PC-9 (cell line): Measurements from ENCODE around the gene CETP. TPM values are rescaled to one million over a fixed set of nuclear protein-coding genes. Genes with fewer than 3 reads are reported as not detected.

ENCODE experiments used
- BruUV-seq: library from RNA; stranded (reverse); fragments of 400-500 nt; replicated peaks from 2 replicates; lab custom pipeline; 2021; lab: Mats Ljungman, UMichigan
- CTCF ChIA-PET: fragments of 300-600 bp; sonication (Branson Sonifier 250); formaldehyde crosslinking; loops from one replicate; lab custom pipeline; 2022; ENCODE audit warnings: antibody characterized with exemption; lab: Charles Lee
- POLR2A ChIA-PET: fragments of 300-600 bp; sonication (Branson Sonifier 250); formaldehyde crosslinking; loops from one replicate; lab custom pipeline; 2022; ENCODE audit warnings: antibody characterized with exemption; ENCODE audit not compliant: unreplicated experiment; lab: Charles Lee
- DNase-seq, 2 experiments: peaks; one replicate each; pipeline versions ENCODE4 v3.0.0 to v3.0.0-alpha.2; 2015 to 2022; ENCODE audit warnings: mixed read lengths in 1 of 2
- H2AFZ ChIP-seq: fragments of 200-600 bp; sonication (generic); 2 replicates; pipeline ENCODE4 v1.8.1; 2017; ENCODE audit warnings: antibody characterized with exemption
- H3F3A ChIP-seq: fragments of 200-600 bp; sonication (generic); 2 replicates; pipeline ENCODE4 v1.8.1; 2017; ENCODE audit warnings: antibody characterized with exemption, mild to moderate bottlenecking, low read depth; ENCODE audit not compliant: insufficient read depth
- H3K27ac ChIP-seq: fragments of 200-600 bp; sonication (generic); 2 replicates; pipeline ENCODE4 v1.6.1; 2016; ENCODE audit warnings: mixed run types
- H3K27me3 ChIP-seq: fragments of 200-600 bp; sonication (generic); 2 replicates; pipeline ENCODE4 v1.6.1; 2016; ENCODE audit warnings: low read depth, mixed run types; ENCODE audit not compliant: insufficient read depth
- H3K36me3 ChIP-seq: fragments of 200-600 bp; sonication (generic); 2 replicates; pipeline ENCODE4 v1.6.1; 2016; ENCODE audit warnings: low read depth, mixed run types
- H3K4me1 ChIP-seq: fragments of 200-600 bp; sonication (generic); replicated peaks from 2 replicates; pipeline ENCODE4 v1.6.1; 2016; ENCODE audit warnings: mixed run types; ENCODE audit not compliant: insufficient read depth
- H3K4me2 ChIP-seq: fragments of 200-600 bp; sonication (generic); 2 replicates; pipeline ENCODE4 v1.6.1; 2017; ENCODE audit warnings: mixed run types
- H3K4me3 ChIP-seq: fragments of 200-600 bp; sonication (generic); 2 replicates; pipeline ENCODE4 v1.6.1; 2016; ENCODE audit warnings: mixed run types
- H3K79me2 ChIP-seq: fragments of 200-600 bp; sonication (generic); 2 replicates; pipeline ENCODE4 v1.6.1; 2017; ENCODE audit warnings: low read depth, mixed run types
- H3K9me2 ChIP-seq: fragments of 200-600 bp; sonication (generic); 2 replicates; pipeline ENCODE4 v1.8.1; 2017; ENCODE audit warnings: mild to moderate bottlenecking; ENCODE audit not compliant: insufficient read depth
- H3K9me3 ChIP-seq: fragments of 200-600 bp; sonication (generic); 2 replicates; pipeline ENCODE4 v1.8.1; 2016; ENCODE audit warnings: low read depth; ENCODE audit not compliant: insufficient read depth
- H4K20me1 ChIP-seq: fragments of 200-600 bp; sonication (generic); 2 replicates; pipeline ENCODE4 v1.8.1; 2017; ENCODE audit not compliant: insufficient read depth
- EZH2 ChIP-seq: fragments of 200-600 bp; sonication (generic); IDR thresholded peaks from 2 replicates; pipeline ENCODE4 v1.8.0; 2017; ENCODE audit warnings: antibody characterized with exemption, low read depth
- intact Hi-C: fragments of 100-400 bp; cut with micrococcal nuclease; formaldehyde crosslinking; loops from one replicate; pipeline ENCODE4 v1.10.0; 2022; ENCODE audit not compliant: unreplicated experiment
- total RNA-seq: library from RNA; stranded (reverse); gene quantifications from 2 replicates; pipeline ENCODE4 v1.2.3, GENCODE V29; 2021
- TF ChIP-seq, protein P1 (sequence below): fragments of 200-600 bp; sonication (generic); conservative IDR thresholded peaks from 2 replicates; pipeline ENCODE4 v1.6.1; 2017; ENCODE audit warnings: mixed run types, antibody characterized with exemption, mild to moderate bottlenecking, moderate library complexity

The CETP gene
- total RNA-seq, 1 experiment from 2014 or later, result not detected

DNA sequence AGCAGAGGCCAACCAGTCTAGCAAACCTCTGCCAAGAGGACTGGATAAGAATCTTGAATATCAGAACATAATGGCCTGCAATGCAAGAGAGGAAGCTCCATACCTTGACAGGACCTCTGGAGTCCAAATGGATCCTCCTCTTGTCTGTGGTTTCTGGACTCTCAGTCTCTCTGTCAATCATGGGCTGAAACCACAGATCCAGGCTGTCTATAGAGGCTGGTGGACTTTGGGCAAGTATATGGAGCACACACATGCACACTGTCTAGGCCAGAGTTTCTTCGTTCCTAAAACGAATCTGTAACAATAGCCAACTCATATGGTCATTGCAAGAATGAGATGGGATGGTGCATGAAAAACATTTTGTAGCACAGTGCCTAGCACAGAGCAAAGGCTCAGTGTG lies 65.3 kb downstream of the CETP start:
- no peak for TF ChIP-seq EZH2
- TF ChIP-seq, protein P1, sequence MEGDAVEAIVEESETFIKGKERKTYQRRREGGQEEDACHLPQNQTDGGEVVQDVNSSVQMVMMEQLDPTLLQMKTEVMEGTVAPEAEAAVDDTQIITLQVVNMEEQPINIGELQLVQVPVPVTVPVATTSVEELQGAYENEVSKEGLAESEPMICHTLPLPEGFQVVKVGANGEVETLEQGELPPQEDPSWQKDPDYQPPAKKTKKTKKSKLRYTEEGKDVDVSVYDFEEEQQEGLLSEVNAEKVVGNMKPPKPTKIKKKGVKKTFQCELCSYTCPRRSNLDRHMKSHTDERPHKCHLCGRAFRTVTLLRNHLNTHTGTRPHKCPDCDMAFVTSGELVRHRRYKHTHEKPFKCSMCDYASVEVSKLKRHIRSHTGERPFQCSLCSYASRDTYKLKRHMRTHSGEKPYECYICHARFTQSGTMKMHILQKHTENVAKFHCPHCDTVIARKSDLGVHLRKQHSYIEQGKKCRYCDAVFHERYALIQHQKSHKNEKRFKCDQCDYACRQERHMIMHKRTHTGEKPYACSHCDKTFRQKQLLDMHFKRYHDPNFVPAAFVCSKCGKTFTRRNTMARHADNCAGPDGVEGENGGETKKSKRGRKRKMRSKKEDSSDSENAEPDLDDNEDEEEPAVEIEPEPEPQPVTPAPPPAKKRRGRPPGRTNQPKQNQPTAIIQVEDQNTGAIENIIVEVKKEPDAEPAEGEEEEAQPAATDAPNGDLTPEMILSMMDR, result no peak
- POLR2A ChIA-PET, result interaction anchor here (0.6 to 0.7 kb wide), 2 partner anchors 50 to 213 kb away, joined by 3 to 9 read pairs; no protein-coding TSS in a partner anchor
- no TSS peak for BruUV-seq
- H4K20me1 ChIP-seq, result no peaks in the 10 kb centered on the region
- DNase-seq, result no peak
- H3K4me2 ChIP-seq, result no peak overlapping the region
- no peaks in the 10 kb centered on the region for H3K36me3 ChIP-seq
- intact Hi-C loops, result no loop called here
- no peak overlapping the region for H2AFZ ChIP-seq
- no peak overlapping the region for H3K27ac ChIP-seq
- H3K9me3 ChIP-seq, result no peaks in the 10 kb centered on the region
- no peaks in the 10 kb centered on the region for H3K79me2 ChIP-seq
- H3K4me3 ChIP-seq, result no peak overlapping the region
- no peaks in the 10 kb centered on the region for H3K27me3 ChIP-seq
- H3K9me2 ChIP-seq, result no peaks in the 10 kb centered on the region
- CTCF ChIA-PET, result no interaction called here
- no peaks in the 10 kb centered on the region for H3F3A ChIP-seq
- peaks cover 11% of the 10 kb centered on the region for H3K4me1 ChIP-seq

DNA sequence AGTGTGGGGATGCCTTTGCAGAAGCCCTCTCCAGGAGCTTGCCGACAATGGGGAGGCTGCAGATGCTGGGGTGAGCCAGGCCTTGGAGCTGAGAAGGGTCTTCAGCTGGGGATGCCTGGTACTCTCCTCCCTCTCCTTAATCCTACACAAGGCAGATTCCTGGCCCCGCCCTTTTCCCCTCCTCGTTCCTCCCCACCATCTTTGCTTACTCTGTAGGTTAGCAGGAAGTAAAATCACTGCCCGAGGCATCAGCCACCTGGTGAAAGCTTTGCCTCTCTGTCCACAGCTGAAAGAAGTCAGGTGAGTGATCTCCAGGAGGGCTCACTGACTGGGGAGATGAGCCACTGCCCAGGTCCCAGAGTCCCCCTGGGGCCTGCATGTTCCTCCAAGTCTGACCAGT lies 66.3 kb downstream of the CETP start:
- BruUV-seq, result no TSS peak
- intact Hi-C loops, result loop anchor here (2.0 kb wide), 1 partner anchor 33 kb away; no protein-coding TSS in a partner anchor
- Histone ChIP-seq H3K27ac (no peak overlapping the region), H3K27me3 (no peaks in the 10 kb centered on the region), H2AFZ (no peak overlapping the region), H3F3A (no peaks in the 10 kb centered on the region), H3K4me1 (peaks cover 11% of the 10 kb centered on the region), H3K36me3 (no peaks in the 10 kb centered on the region), H3K4me2 (0 out of 2 replicates have a peak overlapping the region, but pooled peaks have one; percentile 11), H4K20me1 (no peaks in the 10 kb centered on the region), H3K4me3 (no peak overlapping the region), H3K9me3 (no peaks in the 10 kb centered on the region), H3K9me2 (no peaks in the 10 kb centered on the region), H3K79me2 (no peaks in the 10 kb centered on the region)
- ChIA-PET POLR2A (no interaction called here), CTCF (no interaction called here)
- TF ChIP-seq, protein P1, result no peak
- no peak for TF ChIP-seq EZH2
- DNase-seq, result peak; percentile 64 to 82

DNA sequence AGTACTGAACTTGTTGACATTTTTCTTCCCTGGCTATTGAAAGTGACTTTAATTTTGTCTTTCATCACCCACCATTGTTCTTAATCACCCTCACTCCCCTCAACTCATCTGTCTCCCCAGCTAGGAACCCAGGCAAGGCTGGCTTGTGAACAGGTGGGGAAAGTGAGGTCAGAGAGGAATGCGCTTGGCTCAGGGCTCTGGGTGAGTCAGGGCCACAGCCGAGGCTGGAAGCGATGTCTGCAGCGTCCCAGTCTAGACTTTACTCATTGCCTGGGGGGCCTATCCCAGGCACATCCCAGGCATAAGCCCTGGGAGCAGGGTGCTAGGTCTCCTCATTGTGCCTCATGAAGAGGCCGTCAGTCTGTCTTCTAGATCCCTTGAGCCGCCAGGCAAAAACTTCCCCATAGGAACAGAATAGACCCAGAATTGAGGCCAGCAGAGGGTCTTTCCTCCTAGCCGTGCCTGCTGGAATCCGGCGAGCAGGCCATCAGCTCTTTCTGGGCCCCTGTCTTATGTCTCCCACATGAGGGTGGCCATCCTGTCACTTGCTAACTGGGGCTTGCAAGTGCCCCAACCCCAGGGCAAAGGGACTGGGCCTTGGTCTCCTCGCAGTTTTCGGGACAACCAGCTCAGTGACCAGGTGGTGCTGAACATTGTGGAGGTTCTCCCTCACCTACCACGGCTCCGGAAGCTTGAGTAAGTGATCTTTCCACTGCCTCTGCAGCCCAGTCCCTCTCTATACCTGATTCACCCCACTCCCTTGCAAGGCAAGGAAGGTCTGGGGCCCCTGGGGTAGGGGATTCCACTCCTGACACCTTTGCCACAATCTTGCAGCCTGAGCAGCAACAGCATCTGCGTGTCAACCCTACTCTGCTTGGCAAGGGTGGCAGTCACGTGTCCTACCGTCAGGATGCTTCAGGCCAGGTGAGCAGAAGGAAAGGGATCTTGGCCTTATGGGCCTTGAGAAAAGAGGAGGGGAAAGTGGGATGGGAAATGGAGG lies 67.7 kb downstream of the CETP start:
- H2AFZ ChIP-seq, result no peak overlapping the region
- H3K4me2 ChIP-seq, result no peak overlapping the region
- TF ChIP-seq EZH2, result no peak
- TF ChIP-seq, protein P1, result no peak
- CTCF ChIA-PET, result no interaction called here
- H3K4me3 ChIP-seq, result no peak overlapping the region
- no peaks in the 10 kb centered on the region for H3F3A ChIP-seq
- H3K27me3 ChIP-seq, result no peaks in the 10 kb centered on the region
- no peaks in the 10 kb centered on the region for H3K9me2 ChIP-seq
- no peaks in the 10 kb centered on the region for H3K79me2 ChIP-seq
- intact Hi-C loops, result loop anchor here (2.0 kb wide), 1 partner anchor 31 kb away; no protein-coding TSS in a partner anchor
- no peaks in the 10 kb centered on the region for H3K9me3 ChIP-seq
- H3K27ac ChIP-seq, result no peak overlapping the region
- no peaks in the 10 kb centered on the region for H4K20me1 ChIP-seq
- POLR2A ChIA-PET, result no interaction called here
- no peaks in the 10 kb centered on the region for H3K36me3 ChIP-seq
- BruUV-seq, result no TSS peak
- H3K4me1 ChIP-seq, result peaks cover 11% of the 10 kb centered on the region
- DNase-seq, result peak in 1 of 2 experiments; percentile 10
